Spleen (tissue), 11 donors: Measurements from ENCODE around the gene MAST4. TPM values are rescaled to one million over a fixed set of nuclear protein-coding genes. Genes with fewer than 3 reads are reported as not detected.

ENCODE experiments used
- DNase-seq: peaks from one replicate; pipeline ENCODE4 v3.0.0-alpha.2; 2020
- H3K27ac ChIP-seq, 8 donors: fragments of 200-600 bp; sonication (generic) in 7 of 8; 1 replicate in 4 of 8; 2 replicates in 4 of 8; pipeline versions ENCODE4 v1.5.0 to v1.8.0; 2016 to 2021; ENCODE audit warnings: inconsistent platforms in 4 of 8, mild to moderate bottlenecking in 4 of 8, moderate library complexity in 1 of 8
- H3K27me3 ChIP-seq, 7 donors: fragments of 200-600 bp; sonication (generic) in 6 of 7; replicated peaks in 1 of 7; 1 replicate in 4 of 7; 2 replicates in 3 of 7; pipeline versions ENCODE4 v1.5.0 to v1.8.0; 2016 to 2021; ENCODE audit warnings: inconsistent platforms in 3 of 7, mild to moderate bottlenecking in 1 of 7
- H3K36me3 ChIP-seq, 6 donors: fragments of 200-600 bp; sonication (generic) in 5 of 6; 1 replicate in 4 of 6; 2 replicates in 2 of 6; pipeline versions ENCODE4 v1.5.0 to v1.8.0; 2016 to 2021; ENCODE audit warnings: inconsistent platforms in 2 of 6
- H3K4me1 ChIP-seq, 6 donors: fragments of 200-600 bp; sonication (generic) in 5 of 6; 1 replicate in 3 of 6; 2 replicates in 3 of 6; pipeline versions ENCODE4 v1.5.0 to v1.8.0; 2016 to 2021; ENCODE audit warnings: inconsistent platforms in 3 of 6
- H3K4me3 ChIP-seq, 8 donors: fragments of 200-600 bp; sonication (generic) in 7 of 8; 1 replicate in 4 of 8; 2 replicates in 4 of 8; pipeline versions ENCODE4 v1.5.0 to v1.8.0; 2016 to 2021; ENCODE audit warnings: inconsistent platforms in 4 of 8, mild to moderate bottlenecking in 4 of 8, moderate library complexity in 2 of 8
- H3K9me3 ChIP-seq, 8 donors: fragments of 200-600 bp; sonication (generic) in 7 of 8; 1 replicate in 4 of 8; 2 replicates in 4 of 8; pipeline versions ENCODE4 v1.5.0 to v1.8.0; 2016 to 2021; ENCODE audit warnings: inconsistent platforms in 4 of 8
- POLR2A ChIP-seq, 3 donors: fragments of 450-650 bp; IDR thresholded peaks; one replicate each; pipeline ENCODE4 v1.5.1; 2017; ENCODE audit warnings: antibody characterized with exemption in 3 of 3, mild to moderate bottlenecking in 1 of 3
- POLR2AphosphoS5 ChIP-seq, 3 donors: sonication (generic); formaldehyde crosslinking; IDR thresholded peaks; one replicate each; pipeline ENCODE4 v1.5.1; 2017; ENCODE audit warnings: antibody characterized with exemption in 3 of 3
- WGBS, 5 donors: extraction: QIAGEN DNeasy Blood & Tissue Kit in 3 of 5; methylation state at CpG; one replicate each; pipeline versions ENCODE4 v1.1.5 to v1.1.7; 2013 to 2018; 5-methylcytosine and 5-hydroxymethylcytosine counted together
- intact Hi-C: fragments of 100-400 bp; cut with DNase I; formaldehyde crosslinking; loops from one replicate; pipeline ENCODE4 v1.15.0; 2023; ENCODE audit warnings: low total_unique reads
- polyA plus RNA-seq, 3 donors: library from polyadenylated mRNA; stranded (reverse); fragments of 200-250 nt; gene quantifications; one replicate each; pipeline ENCODE4 v1.2.1, GENCODE V29; 2013
- total RNA-seq, 7 donors: library from RNA; depleted of rRNA in 3 of 7; stranded (reverse); fragments of >200 nt in 3 of 7; fragmentation: NEBNext Ultra II Directional in 4 of 7; extraction: Animal tissue kit (Norgen Biotek cat#: 25700) in 4 of 7; gene quantifications; one replicate each; pipeline versions ENCODE4 v1.1.0 to v1.2.1, GENCODE V29; 2016 to 2021
- TF ChIP-seq, protein P1 (sequence below), 11 experiments: fragments of 200-600 bp in 7 of 11; fragments of 450-650 bp in 4 of 11; sonication (generic) in 4 of 11; IDR thresholded peaks in 8 of 11; conservative IDR thresholded peaks in 3 of 11; 1 replicate in 7 of 11; 2 replicates in 4 of 11; pipeline versions ENCODE4 v1.4.0 to v1.8.0; 2016 to 2021; ENCODE audit warnings: antibody characterized with exemption in 11 of 11, inconsistent platforms in 4 of 11, mild to moderate bottlenecking in 1 of 11
- donor health status: healthy with polysubstance abuse.
- donor health status: DM: no; HTN: no; CAD: no; lungs with moderate emphysema.
- donor health status: DM: no; HTN: no; CAD: no.
- donor health status: Bipolar disorder and iron deficiency.
- donor health status: healthy.
- donor health status: DM: no; HTN: no; CAD: no.
- donor health status: DM: yes; HTN: yes; CAD: no.

MAST4 gene
- total and polyA plus RNA-seq, 10 donors = 2.5 to 43.7 (median 25.4) TPM

DNA sequence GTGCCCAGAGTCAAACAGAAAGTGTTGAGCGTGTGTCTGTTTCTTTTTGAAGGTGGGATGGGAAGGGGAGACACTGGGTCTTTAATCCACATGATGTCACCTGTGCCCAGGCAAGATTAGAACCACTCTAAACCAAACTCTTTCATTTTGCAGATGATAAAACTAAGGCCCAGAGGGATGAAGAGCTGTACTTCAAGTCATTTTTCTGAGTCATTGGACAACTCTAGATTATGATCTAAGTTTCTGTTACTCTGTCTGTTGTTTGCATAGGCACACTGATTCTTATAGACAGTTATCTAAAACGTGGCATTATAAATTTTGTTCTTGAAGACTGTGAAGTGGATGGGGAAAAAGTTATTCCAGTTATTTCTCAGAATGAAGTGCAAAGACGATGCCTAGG is 48.8 kb downstream of the MAST4 start:
- intact Hi-C loops = no loop called here
- Histone ChIP-seq H3K27ac (no peak overlapping the region), H3K4me3 (no peak overlapping the region), H3K36me3 (no peaks in the 10 kb centered on the region), H3K4me1 (peaks cover 0 to 10% (median 0%) of the 10 kb centered on the region in 6 donors), H3K9me3 (peaks cover 0 to 6% (median 0%) of the 10 kb centered on the region in 8 donors), H3K27me3 (no peaks in the 10 kb centered on the region)
- no peak for DNase-seq
- WGBS, 5 donors = 63 to 82% (median 77%) methylated on average over 3 of the region's 3 CpGs
- TF ChIP-seq, protein P1, sequence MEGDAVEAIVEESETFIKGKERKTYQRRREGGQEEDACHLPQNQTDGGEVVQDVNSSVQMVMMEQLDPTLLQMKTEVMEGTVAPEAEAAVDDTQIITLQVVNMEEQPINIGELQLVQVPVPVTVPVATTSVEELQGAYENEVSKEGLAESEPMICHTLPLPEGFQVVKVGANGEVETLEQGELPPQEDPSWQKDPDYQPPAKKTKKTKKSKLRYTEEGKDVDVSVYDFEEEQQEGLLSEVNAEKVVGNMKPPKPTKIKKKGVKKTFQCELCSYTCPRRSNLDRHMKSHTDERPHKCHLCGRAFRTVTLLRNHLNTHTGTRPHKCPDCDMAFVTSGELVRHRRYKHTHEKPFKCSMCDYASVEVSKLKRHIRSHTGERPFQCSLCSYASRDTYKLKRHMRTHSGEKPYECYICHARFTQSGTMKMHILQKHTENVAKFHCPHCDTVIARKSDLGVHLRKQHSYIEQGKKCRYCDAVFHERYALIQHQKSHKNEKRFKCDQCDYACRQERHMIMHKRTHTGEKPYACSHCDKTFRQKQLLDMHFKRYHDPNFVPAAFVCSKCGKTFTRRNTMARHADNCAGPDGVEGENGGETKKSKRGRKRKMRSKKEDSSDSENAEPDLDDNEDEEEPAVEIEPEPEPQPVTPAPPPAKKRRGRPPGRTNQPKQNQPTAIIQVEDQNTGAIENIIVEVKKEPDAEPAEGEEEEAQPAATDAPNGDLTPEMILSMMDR (IDR thresholded peaks at IDR 0.05 in 8 of 11, conservative IDR thresholded peaks at IDR 0.05 in 3 of 11) = no peak
- TF ChIP-seq POLR2AphosphoS5 (IDR thresholded peaks at IDR 0.05) (no peak), POLR2A (IDR thresholded peaks at IDR 0.05) (no peak)

DNA sequence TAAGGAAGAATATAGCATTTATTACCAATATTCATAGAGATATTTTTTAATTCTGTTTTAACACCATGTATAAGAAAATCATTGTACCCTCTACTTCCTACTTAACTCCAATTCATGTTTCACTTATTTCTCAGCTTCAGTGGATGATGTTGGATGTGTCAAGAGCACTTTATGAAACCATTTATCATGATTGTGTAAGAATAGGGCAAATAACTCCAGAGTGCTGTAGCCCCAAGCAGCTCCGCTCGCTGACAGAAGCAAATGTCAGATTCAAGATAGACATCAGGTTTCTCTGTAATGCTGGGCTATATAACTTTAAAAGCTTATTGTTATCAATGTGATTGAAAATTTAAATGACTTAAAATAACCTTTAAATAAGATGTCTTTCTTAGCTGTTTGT is 50.4 kb downstream of the MAST4 start:
- WGBS, 5 donors = 67 to 87% (median 80%) methylated on average over 2 of the region's 2 CpGs
- TF ChIP-seq, protein P1 (IDR thresholded peaks at IDR 0.05 in 8 of 11, conservative IDR thresholded peaks at IDR 0.05 in 3 of 11) = no peak
- TF ChIP-seq POLR2AphosphoS5 (IDR thresholded peaks at IDR 0.05) = no peak
- no peak for TF ChIP-seq POLR2A (IDR thresholded peaks at IDR 0.05)
- H3K4me1 ChIP-seq = peaks cover 0 to 3% (median 0%) of the 10 kb centered on the region in 6 donors
- H3K27me3 ChIP-seq = no peaks in the 10 kb centered on the region
- no peak overlapping the region for H3K4me3 ChIP-seq
- H3K27ac ChIP-seq = no peak overlapping the region
- intact Hi-C loops = no loop called here
- H3K36me3 ChIP-seq = no peaks in the 10 kb centered on the region
- peaks cover 0 to 15% (median 1%) of the 10 kb centered on the region in 8 donors for H3K9me3 ChIP-seq
- no peak for DNase-seq

DNA sequence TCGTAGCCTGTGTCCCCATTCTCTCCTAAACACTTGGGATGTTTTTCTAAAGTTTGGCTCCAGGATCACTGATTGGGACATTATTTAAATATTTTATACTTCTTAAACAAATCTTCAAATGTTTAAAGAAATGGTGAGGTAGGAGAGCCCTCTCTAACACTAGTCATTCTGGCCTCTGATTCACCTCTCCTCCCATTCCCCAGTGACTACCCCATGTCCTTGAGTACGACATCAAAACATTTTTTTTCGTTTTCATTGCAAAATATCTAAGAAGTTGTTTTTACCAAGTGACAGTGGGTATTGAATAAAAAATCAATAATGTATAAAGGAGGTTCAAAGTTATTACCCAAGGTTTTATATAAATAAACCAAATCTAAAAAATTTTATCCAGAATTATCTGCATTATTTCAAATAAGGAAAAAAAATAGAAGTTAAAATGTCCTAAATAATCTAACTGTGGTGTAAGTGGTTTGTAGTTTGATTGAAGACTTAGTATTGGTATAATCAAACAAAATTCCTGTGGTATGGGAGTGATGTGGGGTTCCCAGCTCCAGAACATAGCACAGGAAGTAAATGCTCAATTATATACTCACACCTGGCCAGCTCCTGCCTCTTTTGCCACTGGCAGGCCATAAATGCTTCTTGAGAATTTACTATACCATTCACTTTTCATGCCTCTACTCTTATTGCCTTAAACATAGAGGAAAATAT is 51.1 kb downstream of the MAST4 start:
- Histone ChIP-seq H3K36me3 (no peaks in the 10 kb centered on the region), H3K27ac (no peak overlapping the region), H3K9me3 (peaks cover 0 to 13% (median 3%) of the 10 kb centered on the region in 8 donors), H3K4me3 (no peak overlapping the region), H3K27me3 (no peaks in the 10 kb centered on the region), H3K4me1 (peaks cover 0 to 3% (median 0%) of the 10 kb centered on the region in 6 donors)
- 64 to 87% (median 72%) methylated on average over 3 of the region's 3 CpGs for WGBS, 5 donors
- intact Hi-C loops = no loop called here
- TF ChIP-seq POLR2AphosphoS5 (IDR thresholded peaks at IDR 0.05) = no peak
- TF ChIP-seq POLR2A (IDR thresholded peaks at IDR 0.05) = no peak
- TF ChIP-seq, protein P1 (IDR thresholded peaks at IDR 0.05 in 8 of 11, conservative IDR thresholded peaks at IDR 0.05 in 3 of 11) = no peak
- DNase-seq = no peak

DNA sequence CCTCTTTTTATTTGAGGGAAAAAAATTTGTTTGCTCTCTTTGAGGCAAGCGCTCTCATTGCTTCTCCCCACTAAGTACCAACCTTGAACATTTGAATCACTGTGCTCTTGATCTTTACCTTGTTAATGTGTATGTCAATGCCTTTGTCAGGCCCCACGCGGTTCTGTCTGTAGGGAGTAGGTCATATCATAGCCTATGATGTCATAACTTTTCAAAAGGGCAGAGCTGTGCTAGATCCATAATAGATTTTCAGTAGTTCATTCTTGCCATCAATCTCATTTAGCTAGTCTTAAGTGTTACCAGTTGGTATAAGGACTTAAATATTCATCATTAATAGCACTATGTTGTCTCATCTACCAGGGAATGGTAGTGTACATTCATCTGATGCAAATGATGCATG is 56.6 kb downstream of the MAST4 start:
- Histone ChIP-seq H3K4me3 (no peak overlapping the region), H3K27ac (no peak overlapping the region), H3K27me3 (no peaks in the 10 kb centered on the region), H3K4me1 (no peaks in the 10 kb centered on the region), H3K9me3 (peaks cover 0 to 12% (median 3%) of the 10 kb centered on the region in 8 donors), H3K36me3 (no peaks in the 10 kb centered on the region)
- TF ChIP-seq, protein P1 (IDR thresholded peaks at IDR 0.05 in 8 of 11, conservative IDR thresholded peaks at IDR 0.05 in 3 of 11) = no peak
- TF ChIP-seq POLR2AphosphoS5 (IDR thresholded peaks at IDR 0.05) (no peak), POLR2A (IDR thresholded peaks at IDR 0.05) (no peak)
- 73 to 84% (median 84%) methylated on average over 3 of the region's 3 CpGs for WGBS, 5 donors
- DNase-seq = no peak
- intact Hi-C loops = no loop called here
